NCI-H128 (cell line): Measurements from ENCODE around the gene COL16A1.

Experiments used
- DNase-seq: peaks from one replicate; lab custom pipeline; 2025; ENCODE audit not compliant: unreplicated experiment; lab: John Stamatoyannopoulos, UW

The COL16A1 gene

DNA sequence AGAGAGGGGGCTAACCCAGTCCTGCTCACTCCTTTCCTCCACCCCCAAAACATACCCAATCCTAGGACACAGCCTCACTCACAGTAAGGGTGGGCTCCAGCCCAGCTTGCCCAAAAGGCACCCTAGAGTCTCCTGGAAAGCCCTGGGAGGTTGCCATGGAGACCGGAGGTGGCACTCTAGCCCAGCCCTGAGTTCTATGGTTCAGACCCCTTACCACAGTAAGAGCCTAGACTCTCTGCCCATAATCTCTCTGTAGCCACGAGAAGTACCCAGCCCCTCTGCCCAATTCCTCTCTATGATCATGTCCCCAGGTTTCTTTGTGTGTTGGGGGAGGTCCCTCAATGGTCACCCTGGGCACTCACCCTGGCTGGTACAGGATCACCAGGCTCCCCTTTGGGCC is 14.4 kb downstream of the COL16A1 start:
- DNase-seq: no peak

DNA sequence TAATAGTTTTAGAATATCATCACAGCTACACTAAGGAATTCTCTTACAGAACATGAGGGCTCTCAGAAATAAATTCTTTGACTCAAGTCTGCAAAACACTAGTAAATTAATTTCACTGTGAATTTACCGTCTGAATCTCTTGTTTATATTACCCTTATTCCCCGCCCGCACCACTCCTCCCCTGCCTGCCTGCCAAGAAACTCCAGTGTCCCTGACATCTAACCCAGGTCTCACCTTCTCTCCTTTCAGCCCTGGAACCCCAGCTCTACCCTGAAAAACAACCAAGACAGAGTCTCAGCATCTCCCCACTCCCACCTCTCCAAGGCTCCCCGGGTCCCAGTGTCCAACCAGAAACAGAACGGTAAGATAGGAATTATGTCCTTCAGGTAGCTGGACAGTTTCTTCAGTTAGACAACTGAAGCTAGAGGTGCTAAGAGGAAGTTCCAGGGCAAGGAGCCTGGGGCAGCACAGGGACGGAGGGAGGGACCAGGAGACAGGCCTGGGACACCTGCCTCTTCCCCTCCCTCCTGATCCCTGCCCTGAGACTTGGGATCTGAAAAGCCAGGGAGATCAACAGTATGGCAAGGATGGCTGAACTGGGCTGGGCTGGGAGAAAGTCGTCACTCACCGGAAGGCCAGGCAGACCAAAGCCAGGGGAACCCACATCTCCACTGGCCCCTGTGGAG is 15.4 kb downstream of the COL16A1 start:
- no peak for DNase-seq

GRCh38 chr1:31687601-31688000 is 16.2 kb downstream of the COL16A1 start:
- no peak for DNase-seq

DNA sequence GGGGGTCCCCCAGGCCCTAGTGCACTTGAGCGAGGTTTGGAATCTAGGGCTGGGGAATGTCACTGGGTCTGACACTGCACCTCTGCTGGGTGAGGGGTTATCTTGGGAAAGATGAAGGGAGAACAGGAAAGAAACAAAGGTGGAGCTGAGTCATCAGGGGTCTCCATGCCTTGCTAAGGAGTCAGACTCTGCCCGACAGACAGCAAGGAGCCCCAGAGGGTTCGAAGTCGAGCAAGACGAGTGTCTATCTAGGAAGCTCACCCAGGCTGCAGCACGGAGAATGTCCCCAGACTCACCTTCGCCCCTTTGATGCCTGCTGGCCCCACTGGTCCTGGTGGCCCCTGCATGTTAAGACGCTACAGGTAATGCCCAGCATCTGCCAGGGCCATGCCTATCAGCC is 18.0 kb downstream of the COL16A1 start:
- DNase-seq: no peak

DNA sequence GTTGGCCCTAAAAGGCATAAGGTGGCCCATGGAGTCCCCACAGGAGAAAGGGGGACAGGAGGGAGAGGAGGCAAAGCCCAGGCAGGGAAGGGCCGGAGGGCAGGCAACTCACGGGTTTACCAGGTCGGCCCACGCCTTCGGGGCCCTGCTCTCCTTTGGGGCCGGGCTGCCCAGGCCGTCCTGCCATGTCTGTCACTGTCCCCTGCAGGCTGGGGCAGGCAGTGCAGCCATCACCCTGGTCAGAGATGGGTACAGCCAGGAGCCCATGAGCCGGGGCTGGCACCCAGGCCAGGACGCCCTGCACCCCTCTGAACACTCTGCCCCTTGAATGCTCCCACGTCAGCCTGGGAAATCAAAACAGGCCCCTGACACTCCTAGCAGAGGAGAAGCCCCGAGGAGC is 19.8 kb downstream of the COL16A1 start:
- DNase-seq: no peak

- DNase-seq: no peak
Observed at GRCh38 chr1:31681415-31681814, 22.4 kb downstream of the COL16A1 start.

- DNase-seq: no peak
Observed at GRCh38 chr1:31679676-31680230, 24.1 kb downstream of the COL16A1 start.

DNA sequence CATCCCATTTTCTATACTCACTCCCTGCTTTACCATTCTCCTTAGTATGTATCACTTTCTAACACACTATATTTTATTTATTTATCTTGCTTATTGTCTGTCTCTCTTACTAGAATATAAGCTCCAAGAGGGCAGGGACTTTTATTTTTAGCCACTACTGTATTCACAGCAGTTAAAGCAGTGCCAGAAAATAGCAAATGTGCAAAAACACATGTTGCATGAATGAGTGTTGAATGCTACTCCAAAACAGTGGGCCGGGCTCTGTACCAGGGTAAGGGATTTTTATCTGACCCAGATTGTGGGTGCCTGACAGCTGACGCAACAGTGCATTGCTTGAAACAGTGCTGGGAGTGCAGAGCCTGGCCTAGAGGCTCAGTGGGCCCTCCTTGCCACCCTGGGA is 24.7 kb downstream of the COL16A1 start:
- no peak for DNase-seq

- DNase-seq: no peak
Observed at GRCh38 chr1:31678681-31679080, 25.1 kb downstream of the COL16A1 start.

DNA sequence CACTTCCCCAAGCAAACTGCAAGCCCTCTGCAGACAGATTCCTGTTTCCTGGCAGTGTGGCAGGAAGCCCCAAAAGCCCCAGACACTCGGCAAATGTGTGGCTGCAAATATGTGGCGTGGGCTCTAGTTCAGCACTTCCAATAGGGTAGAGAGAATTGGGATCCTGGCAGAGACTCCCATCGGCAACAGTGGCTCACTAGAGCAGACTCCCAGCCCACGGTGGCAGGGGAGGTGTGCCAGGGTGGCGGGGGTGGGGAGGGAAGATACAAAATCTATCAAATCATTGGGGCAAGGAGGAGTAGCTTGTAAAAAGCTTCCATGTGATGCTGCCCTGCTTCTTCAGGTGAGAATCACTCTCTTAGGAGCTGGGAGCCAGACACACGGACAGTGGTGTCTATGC is 25.9 kb downstream of the COL16A1 start:
- DNase-seq: no peak

GRCh38 chr1:31677401-31677800 is 26.4 kb downstream of the COL16A1 start:
- DNase-seq: no peak

DNA sequence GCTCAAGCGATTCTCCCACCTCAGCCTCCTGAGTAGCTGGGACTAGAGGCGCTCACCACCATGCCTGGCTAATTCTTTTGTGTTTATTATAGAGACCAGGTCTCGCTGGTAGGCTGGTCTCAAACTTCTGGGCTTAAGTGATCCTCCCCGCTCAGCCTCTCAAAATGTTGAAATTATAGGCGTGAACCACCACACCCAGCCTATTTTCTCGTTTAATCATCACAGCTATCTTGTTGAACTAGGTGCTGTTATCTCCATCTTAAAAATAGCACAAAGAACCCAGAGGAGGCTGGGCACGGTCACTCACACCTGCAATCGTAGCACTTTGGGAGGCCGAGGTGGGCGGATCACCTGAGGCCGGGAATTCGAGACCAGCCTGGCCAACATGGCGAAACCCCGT is 28.1 kb downstream of the COL16A1 start:
- no peak for DNase-seq

GRCh38 chr1:31675161-31675560 is 28.7 kb downstream of the COL16A1 start:
- DNase-seq: no peak

DNA sequence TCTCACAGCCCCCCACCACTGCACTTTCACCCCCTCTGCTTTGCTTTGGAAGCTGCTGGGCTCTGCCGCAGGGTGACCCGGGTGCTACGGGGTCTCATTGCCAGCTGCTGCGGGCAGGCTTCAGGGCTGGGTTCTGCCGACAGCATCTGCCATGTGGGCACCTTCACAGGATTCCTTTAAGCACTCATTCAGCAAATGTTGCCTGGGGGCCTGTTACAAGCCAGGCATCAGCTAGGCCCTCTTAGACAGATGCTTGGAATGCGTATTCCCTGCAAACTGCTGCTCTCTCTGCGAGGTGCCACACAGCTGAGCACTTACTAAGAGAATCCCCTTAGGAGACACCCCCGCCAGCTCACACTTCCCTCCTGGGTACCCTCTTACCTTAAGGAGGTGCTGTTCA is 29.2 kb downstream of the COL16A1 start:
- no peak for DNase-seq

- no peak for DNase-seq
Observed at GRCh38 chr1:31673433-31673832, 30.4 kb downstream of the COL16A1 start.

DNA sequence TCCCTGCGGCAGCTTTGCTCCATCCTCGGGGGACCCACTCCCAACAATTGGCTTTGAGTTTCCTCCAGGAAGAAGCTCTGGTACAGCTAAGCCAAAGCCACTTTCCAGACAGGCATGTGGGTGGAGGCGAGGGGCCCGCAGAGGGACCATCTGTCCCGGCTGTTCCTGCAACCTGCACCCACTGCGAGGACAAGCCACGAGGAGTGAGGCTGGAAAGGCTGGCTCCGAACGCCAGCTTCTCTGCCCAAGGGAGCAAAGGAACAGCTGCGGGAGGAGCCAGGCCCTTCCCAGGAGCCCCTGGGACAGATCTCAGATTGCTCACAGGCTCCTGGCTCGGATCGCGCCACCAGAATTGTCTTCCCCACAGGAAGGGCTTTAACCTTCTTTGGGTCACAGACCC is 30.8 kb downstream of the COL16A1 start:
- no peak for DNase-seq

- no peak for DNase-seq
Observed at GRCh38 chr1:31671561-31672201, 32.1 kb downstream of the COL16A1 start.

GRCh38 chr1:31671147-31671546 is 32.7 kb downstream of the COL16A1 start:
- DNase-seq: no peak

GRCh38 chr1:31670593-31670964 is 33.2 kb downstream of the COL16A1 start:
- DNase-seq: no peak

DNA sequence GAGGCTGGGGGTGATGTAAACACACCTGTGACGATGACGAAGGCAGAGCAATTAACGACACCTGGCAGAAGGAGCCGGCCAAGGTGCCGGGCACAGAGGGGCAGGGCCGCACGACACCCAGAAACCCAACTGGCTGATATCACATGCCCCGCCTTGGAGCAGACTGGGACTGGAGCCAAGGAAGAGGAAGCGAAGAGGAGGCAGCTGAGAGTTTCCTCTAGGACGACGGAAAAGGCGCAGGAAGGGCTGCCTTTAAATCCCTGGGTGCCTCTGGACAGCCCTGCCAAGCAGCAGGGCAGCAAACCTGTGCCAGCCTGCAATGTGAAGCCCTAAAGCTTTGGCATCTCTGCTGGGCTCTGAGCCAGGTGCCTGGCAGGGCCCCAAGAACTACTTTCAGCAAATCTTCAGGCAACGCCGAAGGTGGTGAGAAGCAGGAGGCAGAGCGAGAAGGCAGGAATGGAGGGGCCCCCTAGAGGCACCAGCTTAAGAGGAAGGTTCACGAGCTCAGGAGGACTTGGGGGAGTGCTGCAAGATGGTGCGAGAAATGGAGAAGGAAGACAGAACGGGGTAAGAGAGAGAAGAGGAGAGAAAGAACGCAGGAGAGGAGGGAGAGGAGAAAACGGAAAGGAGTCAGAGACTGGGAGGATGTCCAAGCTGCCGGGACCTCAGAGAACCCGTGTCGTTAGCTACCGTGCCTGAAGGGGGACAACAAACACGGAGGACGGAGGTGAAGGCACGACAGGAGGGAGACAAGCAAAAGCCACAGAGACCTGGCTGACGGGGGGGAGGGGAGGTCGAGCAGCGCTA is 33.8 kb downstream of the COL16A1 start:
- DNase-seq: peak; percentile 81

DNA sequence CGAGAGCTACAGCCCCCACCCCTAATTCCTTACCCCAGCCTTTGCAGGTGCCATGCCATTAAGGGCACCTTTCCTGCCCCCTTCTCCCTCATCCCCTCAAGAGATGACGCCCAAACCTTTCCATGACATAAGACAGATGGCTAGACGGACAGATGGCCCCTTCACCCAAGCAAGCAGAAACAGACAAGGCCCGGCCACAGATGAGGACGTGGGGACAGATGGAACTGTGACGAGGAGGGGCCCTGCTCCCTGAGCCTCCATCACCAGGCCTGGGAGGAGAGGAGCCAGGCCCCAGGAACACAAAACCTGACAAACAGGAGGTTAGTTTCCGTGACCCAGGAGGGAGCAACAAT is 34.4 kb downstream of the COL16A1 start:
- no peak for DNase-seq

GRCh38 chr1:31668303-31668883 is 35.4 kb downstream of the COL16A1 start:
- no peak for DNase-seq
